Measurements from ENCODE around the gene RPL31. TPM values are rescaled to one million over a fixed set of nuclear protein-coding genes. Genes with fewer than 3 reads are reported as not detected.

Gene RPL31
- total RNA-seq, 1 donor from 2014 or later: 1,129 TPM

GRCh38 chr2:100954044-100954420, 48.1 kb upstream of the RPL31 start:
- Mint-ChIP-seq H3K27ac (ENCODE audit: unreplicated experiment) (no peak overlapping the region), H3K4me1 (ENCODE audit: low read depth, unreplicated experiment) (peaks cover 6% of the 10 kb centered on the region), H3K9me3 (ENCODE audit: unreplicated experiment) (peaks cover 3% of the 10 kb centered on the region), H3K27me3 (ENCODE audit: low read depth, unreplicated experiment) (peaks cover 13% of the 10 kb centered on the region), H3K36me3 (ENCODE audit: low read depth, unreplicated experiment) (peaks cover 5% of the 10 kb centered on the region), H3K4me3 (ENCODE audit: unreplicated experiment) (peak overlapping the region; percentile 67)
- no peaks in the 10 kb centered on the region for H3K36me3 ChIP-seq (ENCODE audit: insufficient read depth, low read length)
- H3K27me3 ChIP-seq (ENCODE audit: insufficient read depth, low read length): no peaks in the 10 kb centered on the region
- no peaks in the 10 kb centered on the region for H3K9me3 ChIP-seq (ENCODE audit: insufficient read depth, low read depth, low read length)
- TF ChIP-seq CTCF (IDR thresholded peaks at IDR 0.05; ENCODE audit: insufficient read depth, low read depth, low read length) (no peak), EZH2 (IDR thresholded peaks at IDR 0.05; ENCODE audit: insufficient read depth, low read length) (no peak)
- H4K20me1 ChIP-seq (ENCODE audit: insufficient read depth, low read length): no peaks in the 10 kb centered on the region
- no peak overlapping the region for H3K4me3 ChIP-seq (ENCODE audit: insufficient read depth, low read depth, low read length)
- H3K9ac ChIP-seq (ENCODE audit: low read length): no peak overlapping the region
- FAIRE-seq (no peak), DNase-seq (ENCODE audit: low read depth) (no peak)
- H3K4me1 ChIP-seq (ENCODE audit: insufficient read depth, low read length): peaks cover 10% of the 10 kb centered on the region
- no peaks in the 10 kb centered on the region for H3K79me2 ChIP-seq (ENCODE audit: insufficient read depth, low read length)
- H3K27ac ChIP-seq (ENCODE audit: low read depth, low read length): no peak overlapping the region
- H2AFZ ChIP-seq (ENCODE audit: low read depth, low read length): no peak overlapping the region
- H3K4me2 ChIP-seq (ENCODE audit: low read length): no peak overlapping the region

GRCh38 chr2:100955226-100955625, 46.9 kb upstream of the RPL31 start:
- peaks cover 3% of the 10 kb centered on the region for H3K9me3 Mint-ChIP-seq (ENCODE audit: unreplicated experiment)
- Histone ChIP-seq H3K9me3 (ENCODE audit: insufficient read depth, low read depth, low read length) (no peaks in the 10 kb centered on the region), H2AFZ (ENCODE audit: low read depth, low read length) (no peak overlapping the region), H3K4me2 (ENCODE audit: low read length) (no peak overlapping the region), H3K79me2 (ENCODE audit: insufficient read depth, low read length) (no peaks in the 10 kb centered on the region), H3K9ac (ENCODE audit: low read length) (no peak overlapping the region), H3K4me1 (ENCODE audit: insufficient read depth, low read length) (peaks cover 14% of the 10 kb centered on the region), H4K20me1 (ENCODE audit: insufficient read depth, low read length) (no peaks in the 10 kb centered on the region), H3K4me3 (ENCODE audit: insufficient read depth, low read depth, low read length) (no peak overlapping the region), H3K27me3 (ENCODE audit: insufficient read depth, low read length) (no peaks in the 10 kb centered on the region), H3K27ac (ENCODE audit: low read depth, low read length) (no peak overlapping the region), H3K36me3 (ENCODE audit: insufficient read depth, low read length) (no peaks in the 10 kb centered on the region)
- H3K27ac Mint-ChIP-seq (ENCODE audit: unreplicated experiment): no peak overlapping the region
- peaks cover 16% of the 10 kb centered on the region for H3K4me1 Mint-ChIP-seq (ENCODE audit: low read depth, unreplicated experiment)
- FAIRE-seq (no peak), DNase-seq (ENCODE audit: low read depth) (no peak)
- peaks cover 5% of the 10 kb centered on the region for H3K36me3 Mint-ChIP-seq (ENCODE audit: low read depth, unreplicated experiment)
- no peak for TF ChIP-seq CTCF (IDR thresholded peaks at IDR 0.05; ENCODE audit: insufficient read depth, low read depth, low read length)
- TF ChIP-seq EZH2 (IDR thresholded peaks at IDR 0.05; ENCODE audit: insufficient read depth, low read length): no peak
- no peak overlapping the region for H3K4me3 Mint-ChIP-seq (ENCODE audit: unreplicated experiment)
- H3K27me3 Mint-ChIP-seq (ENCODE audit: low read depth, unreplicated experiment): peaks cover 8% of the 10 kb centered on the region

DNA sequence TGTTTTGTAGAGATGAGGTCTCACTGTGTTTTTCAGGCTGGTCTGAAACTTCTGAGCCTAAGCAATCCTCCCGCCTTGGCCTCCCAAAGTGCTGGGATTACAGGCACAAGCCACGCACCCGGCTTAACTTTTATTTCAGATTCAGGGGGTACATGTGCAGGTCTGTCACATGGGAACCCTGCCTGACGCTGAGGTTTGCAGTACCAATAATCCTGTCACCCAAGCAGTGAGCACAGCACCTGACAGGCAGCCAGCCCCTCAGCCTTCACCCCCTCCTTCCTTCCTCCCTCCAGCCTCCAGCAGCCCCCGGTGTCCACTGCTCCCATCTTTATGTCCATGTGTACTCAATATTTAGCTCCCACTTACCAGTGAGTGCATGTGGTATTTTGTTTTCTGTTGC, 46.0 kb upstream of the RPL31 start:
- Histone ChIP-seq H3K4me1 (ENCODE audit: insufficient read depth, low read length) (peaks cover 14% of the 10 kb centered on the region), H3K36me3 (ENCODE audit: insufficient read depth, low read length) (no peaks in the 10 kb centered on the region), H3K9me3 (ENCODE audit: insufficient read depth, low read depth, low read length) (no peaks in the 10 kb centered on the region), H3K4me3 (ENCODE audit: insufficient read depth, low read depth, low read length) (no peak overlapping the region), H3K9ac (ENCODE audit: low read length) (no peak overlapping the region), H3K4me2 (ENCODE audit: low read length) (no peak overlapping the region), H2AFZ (ENCODE audit: low read depth, low read length) (no peak overlapping the region), H4K20me1 (ENCODE audit: insufficient read depth, low read length) (no peaks in the 10 kb centered on the region), H3K79me2 (ENCODE audit: insufficient read depth, low read length) (no peaks in the 10 kb centered on the region), H3K27ac (ENCODE audit: low read depth, low read length) (no peak overlapping the region), H3K27me3 (ENCODE audit: insufficient read depth, low read length) (no peaks in the 10 kb centered on the region)
- Mint-ChIP-seq H3K4me1 (ENCODE audit: low read depth, unreplicated experiment) (peaks cover 16% of the 10 kb centered on the region), H3K27me3 (ENCODE audit: low read depth, unreplicated experiment) (peaks cover 8% of the 10 kb centered on the region), H3K9me3 (ENCODE audit: unreplicated experiment) (peaks cover 3% of the 10 kb centered on the region), H3K36me3 (ENCODE audit: low read depth, unreplicated experiment) (peaks cover 5% of the 10 kb centered on the region), H3K4me3 (ENCODE audit: unreplicated experiment) (no peak overlapping the region), H3K27ac (ENCODE audit: unreplicated experiment) (no peak overlapping the region)
- FAIRE-seq (no peak), DNase-seq (ENCODE audit: low read depth) (no peak)
- TF ChIP-seq CTCF (IDR thresholded peaks at IDR 0.05; ENCODE audit: insufficient read depth, low read depth, low read length) (no peak), EZH2 (IDR thresholded peaks at IDR 0.05; ENCODE audit: insufficient read depth, low read length) (no peak)
